ENCODE data around the gene HEG1. TPM values are rescaled to one million over a fixed set of nuclear protein-coding genes. Genes with fewer than 3 reads are reported as not detected.

Gene HEG1
- total RNA-seq, 5 donors from 2014 or later (not counting 1 experiment from before 2014, with no cell fraction given), result 22.6 to 27.6 (median 25.6) TPM

- Histone ChIP-seq H3K4me3 (ENCODE audit: control insufficient read depth in 1 of 2, extremely low read depth in 1 of 2, low read length in 1 of 2) (no peak overlapping the region), H3K9me3 (no peaks in the 10 kb centered on the region)
Observed at GRCh38 chr3:124938896-124939295, 116.9 kb downstream of the HEG1 start.

DNA sequence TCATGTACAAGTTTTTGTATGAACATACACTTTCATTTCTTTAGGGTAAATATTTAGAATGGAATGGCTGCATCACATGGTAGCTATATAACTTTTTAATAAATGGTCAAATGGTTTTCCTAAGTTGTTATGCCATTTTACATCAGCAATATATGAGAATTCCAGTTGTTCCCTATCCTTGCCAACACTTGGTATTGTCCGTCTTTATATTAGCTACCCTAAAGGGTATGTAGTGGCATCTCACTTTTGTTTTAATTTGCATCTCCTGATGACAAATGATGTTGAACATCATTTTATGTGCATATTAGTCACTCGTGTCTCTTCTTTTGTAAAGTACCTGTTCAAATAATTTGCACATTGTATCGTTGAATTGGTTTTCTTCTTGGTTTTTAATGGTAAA lies 118.7 kb downstream of the HEG1 start:
- no peaks in the 10 kb centered on the region for H3K9me3 ChIP-seq
- Mint-ChIP-seq H3K4me1 (peaks cover 0 to under 1% (median 0%) of the 10 kb centered on the region in 3 donors), H3K9me3 (no peaks in the 10 kb centered on the region), H3K27me3 (peaks cover 6 to 13% of the 10 kb centered on the region in 2 donors), H3K36me3 (no peaks in the 10 kb centered on the region), H3K4me3 (no peak overlapping the region), H3K27ac (no peak overlapping the region)
- H3K27ac ChIP-seq (ENCODE audit: low read length), result no peak overlapping the region
- no peak overlapping the region for H3K4me3 ChIP-seq (ENCODE audit: control insufficient read depth in 1 of 2, extremely low read depth in 1 of 2, low read length in 1 of 2)
- no peaks in the 10 kb centered on the region for H3K36me3 ChIP-seq (ENCODE audit: control insufficient read depth in 2 of 2, extremely low read depth in 1 of 2, insufficient read depth in 1 of 2, low read length in 1 of 2)
- ATAC-seq (replicated peaks in 1 of 4) (no peak), DNase-seq (no peak)
- no peaks in the 10 kb centered on the region for H3K27me3 ChIP-seq (replicated peaks in 1 of 2; ENCODE audit: control insufficient read depth in 2 of 2, extremely low read depth in 1 of 2, insufficient read depth in 2 of 2, low read length in 1 of 2)
- POLR2A ChIA-PET, result no interaction called here
- no CpG with 5 or more reads among the region's 3 CpGs for WGBS (ENCODE audit: insufficient coverage)
- CTCF ChIA-PET, result interaction anchor here in 1 of 2 donors (0.6 to 1.5 kb wide), 2 partner anchors 499 to 648 kb away, joined by 3 to 6 read pairs; no protein-coding TSS in a partner anchor
- H3K4me1 ChIP-seq (ENCODE audit: control insufficient read depth in 1 of 2, extremely low read depth in 1 of 2, insufficient read depth in 2 of 2, low read length in 2 of 2), result no peaks in the 10 kb centered on the region

More at GRCh38 chr3:124938896-124939295, 116.9 kb downstream of the HEG1 start:
- Mint-ChIP-seq H3K27ac (no peak overlapping the region), H3K36me3 (no peaks in the 10 kb centered on the region), H3K4me1 (peaks cover 0 to 7% (median 0%) of the 10 kb centered on the region in 3 donors), H3K9me3 (no peaks in the 10 kb centered on the region), H3K27me3 (peaks cover 6 to 13% of the 10 kb centered on the region in 2 donors), H3K4me3 (no peak overlapping the region)
- 83% methylated on average over 1 of the region's 5 CpGs for WGBS (ENCODE audit: insufficient coverage)
- Histone ChIP-seq H3K36me3 (ENCODE audit: control insufficient read depth in 2 of 2, extremely low read depth in 1 of 2, insufficient read depth in 1 of 2, low read length in 1 of 2) (no peaks in the 10 kb centered on the region), H3K27ac (ENCODE audit: low read length) (no peak overlapping the region), H3K4me1 (ENCODE audit: control insufficient read depth in 1 of 2, extremely low read depth in 1 of 2, insufficient read depth in 2 of 2, low read length in 2 of 2) (no peaks in the 10 kb centered on the region), H3K27me3 (replicated peaks in 1 of 2; ENCODE audit: control insufficient read depth in 2 of 2, extremely low read depth in 1 of 2, insufficient read depth in 2 of 2, low read length in 1 of 2) (no peaks in the 10 kb centered on the region)
- POLR2A ChIA-PET, result no interaction called here
- no peak for ATAC-seq (replicated peaks in 1 of 4)
- DNase-seq, result no peak
- CTCF ChIA-PET, result interaction anchor here (0.7 kb wide), 2 partner anchors 238 to 484 kb away, joined by 3 to 6 read pairs; no protein-coding TSS in a partner anchor

GRCh38 chr3:124935794-124936542 lies 119.8 kb downstream of the HEG1 start:
- H3K27me3 ChIP-seq (replicated peaks in 1 of 2; ENCODE audit: control insufficient read depth in 2 of 2, extremely low read depth in 1 of 2, insufficient read depth in 2 of 2, low read length in 1 of 2), result no peaks in the 10 kb centered on the region
- Mint-ChIP-seq H3K9me3 (no peaks in the 10 kb centered on the region), H3K27ac (no peak overlapping the region), H3K4me3 (no peak overlapping the region), H3K36me3 (no peaks in the 10 kb centered on the region), H3K4me1 (no peaks in the 10 kb centered on the region), H3K27me3 (peaks cover 6 to 13% of the 10 kb centered on the region in 2 donors)
- no peak for DNase-seq
- H3K36me3 ChIP-seq (ENCODE audit: control insufficient read depth in 2 of 2, extremely low read depth in 1 of 2, insufficient read depth in 1 of 2, low read length in 1 of 2), result no peaks in the 10 kb centered on the region
- H3K9me3 ChIP-seq, result no peaks in the 10 kb centered on the region
- ChIA-PET CTCF (interaction anchor here (0.6 to 1.5 kb wide), 3 partner anchors 35 to 649 kb away, joined by 3 to 9 read pairs (median 3); no protein-coding TSS in a partner anchor), POLR2A (no interaction called here)
- no peak overlapping the region for H3K27ac ChIP-seq (ENCODE audit: low read length)
- no CpG with 5 or more reads among the region's 5 CpGs for WGBS (ENCODE audit: insufficient coverage)
- no peak for ATAC-seq (replicated peaks in 1 of 4)
- H3K4me3 ChIP-seq (ENCODE audit: control insufficient read depth in 1 of 2, extremely low read depth in 1 of 2, low read length in 1 of 2), result no peak overlapping the region
- no peaks in the 10 kb centered on the region for H3K4me1 ChIP-seq (ENCODE audit: control insufficient read depth in 1 of 2, extremely low read depth in 1 of 2, insufficient read depth in 2 of 2, low read length in 2 of 2)

DNA sequence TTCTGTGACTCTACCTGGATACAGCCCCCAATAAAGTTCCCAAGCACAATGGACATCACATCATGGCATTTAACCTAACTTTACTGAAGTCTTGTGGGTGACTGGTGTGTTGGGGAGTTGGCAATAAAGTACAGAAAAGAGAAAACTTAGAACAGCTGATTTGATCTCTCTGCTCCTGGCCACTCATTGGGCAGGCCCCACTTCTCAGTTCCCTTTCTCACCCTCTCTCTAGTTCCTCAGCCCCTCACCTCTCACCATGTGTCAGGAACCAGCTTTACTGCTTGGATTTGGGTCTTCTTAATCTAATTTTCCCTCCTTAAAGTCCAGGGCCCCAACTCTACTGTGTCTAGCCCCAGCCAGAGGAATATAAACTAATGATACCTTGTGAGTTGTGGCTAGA lies 120.5 kb downstream of the HEG1 start:
- ATAC-seq (replicated peaks in 1 of 4) (no peak), DNase-seq (no peak)
- H3K4me3 ChIP-seq (ENCODE audit: control insufficient read depth in 1 of 2, extremely low read depth in 1 of 2, low read length in 1 of 2), result no peak overlapping the region
- H3K4me1 ChIP-seq (ENCODE audit: control insufficient read depth in 1 of 2, extremely low read depth in 1 of 2, insufficient read depth in 2 of 2, low read length in 2 of 2), result no peaks in the 10 kb centered on the region
- Mint-ChIP-seq H3K27me3 (peaks cover 6 to 13% of the 10 kb centered on the region in 2 donors), H3K4me1 (no peaks in the 10 kb centered on the region), H3K9me3 (no peaks in the 10 kb centered on the region), H3K36me3 (no peaks in the 10 kb centered on the region), H3K27ac (no peak overlapping the region), H3K4me3 (no peak overlapping the region)
- H3K36me3 ChIP-seq (ENCODE audit: control insufficient read depth in 2 of 2, extremely low read depth in 1 of 2, insufficient read depth in 1 of 2, low read length in 1 of 2), result no peaks in the 10 kb centered on the region
- no peaks in the 10 kb centered on the region for H3K27me3 ChIP-seq (replicated peaks in 1 of 2; ENCODE audit: control insufficient read depth in 2 of 2, extremely low read depth in 1 of 2, insufficient read depth in 2 of 2, low read length in 1 of 2)
- H3K9me3 ChIP-seq, result no peaks in the 10 kb centered on the region
- POLR2A ChIA-PET, result interaction anchor here in 1 of 2 donors (0.5 kb wide), 1 partner anchor 1244 kb away, joined by 3 read pairs; no protein-coding TSS in a partner anchor
- H3K27ac ChIP-seq (ENCODE audit: low read length), result no peak overlapping the region
- CTCF ChIA-PET, result interaction anchor here in 1 of 2 donors (0.6 to 1.3 kb wide), 2 partner anchors 34 to 191 kb away, joined by 3 to 9 read pairs; no protein-coding TSS in a partner anchor

DNA sequence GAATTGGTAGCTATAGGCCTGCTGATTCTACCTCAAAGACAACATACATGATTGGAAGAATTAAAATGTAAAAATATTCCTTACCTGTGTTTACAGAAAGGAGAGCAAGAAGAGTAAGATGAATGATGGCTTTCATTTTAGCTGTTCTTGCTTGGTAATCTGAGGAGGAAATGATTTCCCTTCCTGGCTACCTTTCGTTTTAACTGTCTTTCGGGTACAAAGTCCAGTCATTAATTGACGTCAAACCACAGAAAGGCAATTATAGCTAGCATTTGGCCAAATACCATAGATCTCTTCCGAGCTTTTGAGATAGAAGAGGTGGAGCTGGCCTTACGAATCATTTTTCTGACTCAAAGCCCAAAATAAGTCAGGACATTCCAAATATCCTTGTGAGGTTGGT lies 121.2 kb downstream of the HEG1 start, which contains the start of gene MUC13:
Gene MUC13 (minus strand): TSS at position 175 of the 400 bp plus-strand sequence. CDS start 39 bp downstream, at position 136.
- Histone ChIP-seq H3K9me3 (no peaks in the 10 kb centered on the region), H3K27me3 (replicated peaks in 1 of 2; ENCODE audit: control insufficient read depth in 2 of 2, extremely low read depth in 1 of 2, insufficient read depth in 2 of 2, low read length in 1 of 2) (no peaks in the 10 kb centered on the region), H3K27ac (ENCODE audit: low read length) (no peak within 1 kb of the TSS), H3K4me3 (ENCODE audit: control insufficient read depth in 1 of 2, extremely low read depth in 1 of 2, low read length in 1 of 2) (no peak within 1 kb of the TSS), H3K36me3 (ENCODE audit: control insufficient read depth in 2 of 2, extremely low read depth in 1 of 2, insufficient read depth in 1 of 2, low read length in 1 of 2) (no peaks in the 10 kb centered on the region), H3K4me1 (ENCODE audit: control insufficient read depth in 1 of 2, extremely low read depth in 1 of 2, insufficient read depth in 2 of 2, low read length in 2 of 2) (no peaks in the 10 kb centered on the region)
- no CpG with 5 or more reads among the region's 5 CpGs for WGBS (ENCODE audit: insufficient coverage)
- H3K4me1 Mint-ChIP-seq, result no peaks in the 10 kb centered on the region
- CTCF ChIA-PET, result no interaction called here
- no peaks in the 10 kb centered on the region for H3K36me3 Mint-ChIP-seq
- H3K27ac Mint-ChIP-seq, result no peak within 1 kb of the TSS
- no peaks in the 10 kb centered on the region for H3K9me3 Mint-ChIP-seq
- no peak for DNase-seq
- no peak within 1 kb of the TSS for H3K4me3 Mint-ChIP-seq
- H3K27me3 Mint-ChIP-seq, result peaks cover 6 to 17% of the 10 kb centered on the region in 2 donors
- ATAC-seq (replicated peaks in 1 of 4), result no peak
- POLR2A ChIA-PET, result interaction anchor here in 1 of 2 donors (0.5 kb wide), 1 partner anchor 1245 kb away, joined by 3 read pairs; no protein-coding TSS in a partner anchor

DNA sequence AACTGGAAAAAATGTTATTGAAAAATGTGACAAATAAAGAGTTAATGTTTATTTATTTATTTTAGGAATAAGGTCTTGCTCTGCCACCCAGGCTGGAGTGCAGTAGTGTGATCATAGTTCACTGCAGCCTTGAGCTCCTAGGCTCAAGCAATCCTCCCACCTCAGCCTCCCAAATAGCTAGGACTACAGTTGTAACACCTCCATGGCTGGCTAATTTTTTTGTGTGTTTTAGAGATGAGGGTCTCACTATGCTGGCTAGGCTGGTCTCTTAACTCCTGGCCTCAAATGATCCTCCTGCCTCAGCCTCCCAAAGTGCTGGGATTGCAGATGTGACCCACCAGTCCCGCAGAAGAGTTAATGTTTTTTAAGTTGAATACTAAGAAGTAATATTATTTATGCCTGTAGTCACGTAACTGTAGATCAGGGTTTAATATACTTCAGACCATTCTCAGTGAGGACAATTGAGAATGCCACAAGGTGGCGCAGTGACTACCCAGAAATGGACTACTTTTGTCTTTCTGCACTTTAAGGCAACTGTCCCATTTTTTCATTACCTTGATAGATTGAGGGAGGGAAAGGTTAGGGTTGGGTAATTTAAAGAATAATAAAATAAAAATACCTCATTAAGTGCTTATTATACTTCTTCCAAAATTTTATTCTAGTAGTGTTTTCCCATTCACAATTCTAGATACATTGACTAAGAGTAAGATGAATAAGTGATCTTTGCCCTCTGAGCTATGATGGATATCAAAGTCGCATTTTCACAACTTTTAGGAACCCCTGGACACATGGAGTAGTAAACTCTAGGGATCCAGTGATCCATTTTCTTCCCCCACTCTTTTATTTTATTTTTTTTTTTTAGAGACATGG lies 127.2 kb downstream of the HEG1 start:
- H3K27me3 Mint-ChIP-seq, result peaks cover 2 to 8% of the 10 kb centered on the region in 2 donors
- Histone ChIP-seq H3K27ac (ENCODE audit: low read length) (no peak overlapping the region), H3K27me3 (replicated peaks in 1 of 2; ENCODE audit: control insufficient read depth in 2 of 2, extremely low read depth in 1 of 2, insufficient read depth in 2 of 2, low read length in 1 of 2) (peaks cover 2% of the 10 kb centered on the region in 2 experiments), H3K36me3 (ENCODE audit: control insufficient read depth in 2 of 2, extremely low read depth in 1 of 2, insufficient read depth in 1 of 2, low read length in 1 of 2) (no peaks in the 10 kb centered on the region), H3K4me1 (ENCODE audit: control insufficient read depth in 1 of 2, extremely low read depth in 1 of 2, insufficient read depth in 2 of 2, low read length in 2 of 2) (no peaks in the 10 kb centered on the region), H3K9me3 (no peaks in the 10 kb centered on the region), H3K4me3 (ENCODE audit: control insufficient read depth in 1 of 2, extremely low read depth in 1 of 2, low read length in 1 of 2) (no peak overlapping the region)
- H3K4me1 Mint-ChIP-seq, result no peaks in the 10 kb centered on the region
- ChIA-PET CTCF (interaction anchor here (0.5 to 0.9 kb wide), 7 partner anchors 276 to 667 kb away, joined by 3 to 6 read pairs (median 3); no protein-coding TSS in a partner anchor), POLR2A (interaction anchor here in 1 of 2 donors (0.6 to 0.7 kb wide), 2 partner anchors 199 to 592 kb away, joined by 6 to 8 read pairs; partner anchors contain the start of gene UMPS)
- no peak overlapping the region for H3K4me3 Mint-ChIP-seq
- H3K9me3 Mint-ChIP-seq, result no peaks in the 10 kb centered on the region
- no CpG with 5 or more reads among the region's 4 CpGs for WGBS (ENCODE audit: insufficient coverage)
- H3K36me3 Mint-ChIP-seq, result no peaks in the 10 kb centered on the region
- no peak overlapping the region for H3K27ac Mint-ChIP-seq
- ATAC-seq (replicated peaks in 1 of 4), result peak; percentile 45 to 60 (median 56)
- DNase-seq, result peak; percentile 3 to 78 (median 49)

Measured in T-cell (primary cell).